ENCODE results near the gene CFAP221. TPM values are rescaled to one million over a fixed set of nuclear protein-coding genes. Genes with fewer than 3 reads are reported as not detected.

CFAP221 gene
- total RNA-seq, 1 donor from 2014 or later = 20.7 TPM

- no peak for DNase-seq (ENCODE audit: low spot score)
These were observed 136.4 kb downstream of the CFAP221 start for GRCh38 chr2:119680457-119681202.

- no peak for DNase-seq (ENCODE audit: low spot score)
These were observed 137.1 kb downstream of the CFAP221 start for GRCh38 chr2:119681203-119681867.

DNA sequence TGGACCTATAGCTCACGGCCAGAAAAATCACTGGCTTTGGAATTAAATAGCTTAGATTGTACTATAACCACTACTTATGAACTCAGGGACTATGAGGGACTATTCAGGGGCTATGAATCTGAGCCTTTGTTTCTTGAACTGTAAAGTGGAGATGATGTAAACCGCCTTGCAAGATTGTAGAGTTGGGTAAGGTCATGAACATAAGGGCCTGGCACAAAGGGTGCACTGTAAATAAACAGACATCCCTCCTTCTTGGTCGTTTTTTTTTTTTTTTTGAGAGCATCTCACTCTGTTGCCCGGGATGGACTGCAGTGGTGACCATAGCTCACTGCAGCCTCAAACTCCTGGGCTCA, 137.6 kb downstream of the CFAP221 start:
- no peak for DNase-seq (ENCODE audit: low spot score)

DNA sequence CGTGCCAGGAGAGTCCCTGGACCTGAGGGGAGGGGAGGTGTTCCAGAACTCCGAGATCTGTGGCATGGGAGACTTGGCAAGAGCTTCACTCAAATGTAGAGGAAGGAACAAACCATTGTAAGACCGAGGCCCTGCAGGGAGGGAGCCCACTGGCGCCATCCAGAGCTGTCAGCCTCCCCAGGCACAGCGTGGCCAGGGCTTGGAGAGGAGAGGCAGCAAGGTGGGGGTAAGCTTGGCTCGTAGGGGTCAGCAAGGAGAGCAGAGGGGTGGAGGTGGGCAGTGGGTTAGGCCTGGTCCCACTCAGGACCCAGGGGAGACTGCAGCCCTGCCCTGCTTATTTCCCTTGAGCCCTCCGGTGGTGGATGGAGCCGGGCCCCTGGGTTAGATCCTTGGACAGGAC, 138.3 kb downstream of the CFAP221 start:
- no peak for DNase-seq (ENCODE audit: low spot score)

DNA sequence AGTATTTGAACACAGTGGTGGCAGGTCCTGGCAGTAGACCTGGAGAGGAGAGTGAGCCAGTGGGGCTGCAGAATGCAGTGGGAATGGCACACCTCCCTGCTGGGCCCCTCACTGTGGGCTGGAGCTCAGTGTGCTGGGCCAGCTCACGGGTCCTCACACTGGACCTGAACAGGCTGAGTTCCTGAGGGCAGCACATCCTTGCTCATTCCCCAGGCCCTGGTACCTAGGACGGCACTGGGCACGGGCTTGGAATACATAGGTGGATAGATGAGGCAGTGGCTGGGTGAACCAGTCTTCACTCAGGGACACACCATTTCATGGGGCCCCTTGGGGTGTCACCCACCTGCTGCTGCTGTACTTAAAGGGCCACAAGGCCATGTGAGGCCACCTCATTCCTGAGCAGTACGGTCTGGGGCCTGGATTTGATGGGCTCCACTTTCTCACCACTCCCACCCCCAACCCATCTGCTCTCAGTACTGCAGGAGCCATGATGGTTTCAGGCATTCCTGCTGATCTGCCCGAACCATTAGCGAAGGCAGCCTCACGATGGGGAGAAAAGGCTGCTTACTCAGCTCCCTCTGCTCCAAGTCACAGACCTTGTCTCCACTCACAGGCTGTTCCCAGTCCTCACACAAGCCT, 138.9 kb downstream of the CFAP221 start:
- DNase-seq (ENCODE audit: low spot score) = no peak

DNA sequence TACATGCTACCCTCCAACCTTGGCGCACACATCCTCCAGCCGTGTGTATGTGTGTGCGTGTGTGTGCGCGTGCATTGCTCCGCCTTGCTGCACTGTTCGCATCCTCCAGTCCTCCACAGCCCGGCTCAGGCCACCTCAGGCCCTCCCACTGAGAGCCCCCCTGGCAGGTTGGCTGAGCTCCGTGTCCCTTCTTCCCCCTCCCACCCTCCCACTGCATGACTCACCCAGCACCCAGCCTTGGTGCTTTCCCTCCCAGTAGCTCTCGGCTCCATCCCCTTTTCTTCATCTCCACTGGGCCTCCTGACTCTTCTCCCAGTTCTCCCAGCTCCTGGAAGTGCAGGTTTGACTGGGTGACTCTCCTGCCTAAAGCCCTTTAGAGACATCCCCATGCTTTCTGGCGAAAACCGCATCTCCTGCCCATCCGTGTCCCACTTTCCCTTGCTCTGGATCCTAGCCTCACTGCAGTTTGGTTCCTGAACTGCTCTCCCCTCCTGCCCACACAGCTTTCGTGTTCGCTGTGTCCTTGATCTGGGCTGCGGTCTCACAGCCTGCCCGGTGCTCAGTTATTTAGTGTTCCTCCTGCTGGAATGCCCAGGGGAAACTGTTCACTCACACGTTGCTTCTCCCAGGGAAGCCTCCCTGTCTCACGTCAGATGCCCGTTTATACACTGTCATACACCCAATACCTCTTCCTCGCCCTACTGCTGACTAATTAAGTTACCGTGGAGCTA, 139.6 kb downstream of the CFAP221 start:
- no peak for DNase-seq (ENCODE audit: low spot score)

DNA sequence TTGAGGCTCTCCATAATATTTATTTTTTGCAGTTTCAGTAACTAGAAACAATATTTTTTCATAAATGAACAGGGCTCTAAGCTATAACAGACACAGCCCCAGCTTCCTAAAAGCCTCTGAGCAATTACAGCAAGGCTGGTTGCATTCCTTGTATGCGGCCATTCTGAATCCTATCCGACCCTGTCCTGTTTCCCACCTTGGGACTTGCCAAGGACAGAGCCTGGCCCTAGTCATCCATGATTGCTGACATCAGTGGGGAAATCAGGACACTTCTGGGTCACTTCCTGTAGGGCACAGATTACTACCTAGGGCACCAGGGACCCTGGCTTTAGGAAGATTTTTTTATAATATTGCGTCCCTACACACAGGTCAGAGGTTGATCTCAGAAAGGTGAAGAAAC, 140.3 kb downstream of the CFAP221 start:
- DNase-seq (ENCODE audit: low spot score) = no peak

DNA sequence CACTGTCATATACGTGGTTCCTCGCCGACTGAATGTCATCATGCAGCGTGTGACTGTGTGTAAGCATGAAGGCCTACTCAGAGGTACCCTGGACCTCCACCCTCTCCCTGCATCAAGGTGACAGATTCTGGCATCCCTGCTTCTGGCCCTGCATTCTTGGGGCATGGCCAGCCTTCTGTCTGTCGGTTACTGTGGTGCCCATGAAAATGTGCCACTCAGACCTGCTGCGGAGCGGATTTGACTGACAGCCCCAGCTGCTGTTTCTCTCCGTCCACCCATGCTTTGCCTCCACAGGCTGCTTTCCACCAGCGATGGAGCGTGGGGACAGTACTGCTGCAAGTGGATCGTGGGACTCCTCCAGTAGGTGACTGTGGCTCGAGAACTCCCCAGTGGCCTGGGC, 144.4 kb downstream of the CFAP221 start:
- DNase-seq (ENCODE audit: low spot score) = no peak

- DNase-seq (ENCODE audit: low spot score) = no peak
These were observed 145.0 kb downstream of the CFAP221 start for GRCh38 chr2:119689218-119689617.

DNA sequence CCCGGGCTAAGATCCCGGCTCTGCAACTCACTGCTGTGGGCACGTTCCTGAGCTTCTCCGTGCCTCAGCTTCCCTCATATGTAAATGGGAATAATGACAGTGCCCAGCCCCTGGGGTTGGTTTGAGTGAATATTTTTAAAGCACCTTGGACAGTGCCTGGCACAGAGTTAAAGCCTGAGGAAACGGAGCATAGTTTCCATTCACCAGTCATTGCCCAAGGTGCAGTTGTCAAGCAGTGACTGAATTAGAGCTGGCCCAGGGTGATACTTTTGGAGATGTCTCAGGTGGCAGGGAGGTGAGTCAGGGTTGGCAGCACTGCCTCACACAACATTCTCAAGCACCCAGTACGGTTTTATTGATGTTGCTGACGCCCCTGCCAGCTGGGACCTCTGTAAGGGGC, 146.9 kb downstream of the CFAP221 start:
- DNase-seq (ENCODE audit: low spot score) = no peak

GRCh38 chr2:119691651-119692245, 147.5 kb downstream of the CFAP221 start:
- DNase-seq (ENCODE audit: low spot score) = no peak

DNA sequence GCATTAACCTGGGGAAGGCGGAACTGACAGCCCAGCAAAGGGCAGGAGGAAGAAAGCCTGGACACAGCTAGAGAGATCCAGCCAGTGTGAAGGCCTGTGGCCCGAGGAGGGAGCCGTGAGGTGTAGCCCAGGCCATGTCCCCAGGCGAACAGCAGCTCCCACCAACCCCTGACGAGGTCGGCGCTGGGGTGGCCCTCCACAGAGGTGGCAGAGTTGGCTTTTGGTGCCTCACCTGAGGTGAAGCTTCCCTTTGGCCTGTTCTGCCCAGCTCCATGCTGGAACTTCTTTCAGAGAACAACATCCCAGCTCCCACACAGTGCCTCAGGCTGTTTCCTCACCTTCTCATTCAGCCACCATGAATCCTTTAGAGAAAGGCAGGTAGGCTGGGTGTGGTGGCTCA, 148.1 kb downstream of the CFAP221 start:
- no peak for DNase-seq (ENCODE audit: low spot score)

DNA sequence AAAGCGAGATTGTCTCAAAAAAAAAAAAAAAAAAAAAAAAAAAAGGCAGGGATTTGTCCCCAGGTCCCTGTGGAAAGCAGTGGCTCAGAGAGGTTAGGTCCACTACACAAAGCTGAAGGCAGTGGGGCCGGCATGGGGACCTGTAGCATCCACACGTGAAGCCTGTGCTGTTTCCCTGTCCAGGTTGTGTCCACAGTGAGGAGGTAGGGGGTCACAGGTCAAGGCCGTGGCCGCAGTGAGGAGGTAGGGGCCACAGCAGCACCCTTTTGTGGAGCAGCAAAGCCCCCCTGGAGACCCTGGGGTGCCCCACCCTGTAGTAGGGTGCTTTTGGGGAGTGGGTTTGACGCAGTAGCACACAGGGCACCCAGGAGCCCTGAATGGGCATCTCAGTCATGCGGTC, 148.7 kb downstream of the CFAP221 start:
- DNase-seq (ENCODE audit: low spot score) = no peak

DNA sequence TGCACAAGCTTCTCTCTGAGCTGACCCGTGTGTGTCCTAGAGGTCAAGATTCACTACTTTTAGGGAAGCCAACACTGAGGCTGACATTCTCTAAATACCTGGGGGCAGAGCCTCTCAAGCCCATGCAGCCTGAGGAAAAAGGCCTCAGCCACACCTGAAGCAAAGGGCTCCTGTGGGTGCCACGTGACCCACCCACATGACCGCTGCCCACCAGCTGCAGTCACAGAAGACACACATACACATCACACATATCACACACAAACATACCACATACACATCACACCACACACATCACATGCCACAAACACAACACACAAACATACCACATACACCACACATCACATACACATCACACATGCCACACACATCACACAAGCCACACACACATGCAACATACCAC, 149.3 kb downstream of the CFAP221 start:
- DNase-seq (ENCODE audit: low spot score) = no peak

- no peak for DNase-seq (ENCODE audit: low spot score)
These were observed 149.7 kb downstream of the CFAP221 start for GRCh38 chr2:119693967-119694366.

DNA sequence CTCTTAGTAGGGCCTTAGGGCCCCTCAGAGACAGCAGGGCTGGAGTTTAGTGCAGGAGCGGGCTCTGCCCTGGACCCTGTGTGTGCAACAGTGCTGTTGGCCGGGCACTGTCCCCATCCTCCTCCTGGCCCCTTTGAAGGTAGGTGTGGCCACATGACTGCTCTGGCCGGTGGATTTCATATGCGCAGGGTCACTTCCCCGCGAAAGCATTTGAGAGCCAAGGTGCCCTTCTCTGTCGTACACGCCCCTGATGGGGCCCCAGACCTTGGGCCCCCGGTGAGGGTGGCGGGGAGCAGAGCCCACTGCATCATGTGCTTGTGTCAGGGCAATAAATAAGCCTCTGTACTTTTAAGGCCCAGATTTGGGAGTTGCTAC, 150.2 kb downstream of the CFAP221 start:
- DNase-seq (ENCODE audit: low spot score) = no peak

DNA sequence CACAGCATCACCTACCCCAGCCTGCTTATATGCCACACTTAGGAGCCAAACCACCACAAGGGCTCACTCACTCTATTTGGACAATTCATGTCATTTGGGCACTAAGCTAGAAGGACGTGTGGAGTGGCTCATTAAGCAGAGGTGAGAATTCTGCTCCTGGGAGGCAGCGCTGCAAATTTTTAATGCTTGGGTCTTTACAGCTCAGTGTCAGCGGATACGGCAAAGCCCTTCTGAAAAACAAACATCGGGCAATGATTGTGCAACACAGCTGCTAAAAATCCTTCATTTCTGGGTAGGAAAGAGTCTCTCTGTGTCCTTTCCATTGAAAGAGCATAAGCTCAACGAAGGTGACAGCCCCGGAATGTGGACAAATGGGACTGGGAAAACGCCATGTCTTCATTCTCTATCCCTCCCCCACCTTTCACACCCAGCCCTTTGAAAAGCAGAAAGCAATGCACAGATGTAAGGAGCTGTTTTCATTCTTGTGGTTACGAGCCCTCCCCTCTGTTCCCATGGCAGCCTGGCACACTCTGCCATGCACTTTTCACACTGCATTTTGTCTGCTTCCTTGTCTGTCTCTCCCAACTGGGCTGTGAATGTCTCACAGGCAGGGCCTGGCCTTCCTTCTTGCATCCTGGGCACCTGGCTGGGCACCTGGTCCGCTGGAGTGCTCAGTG, 150.7 kb downstream of the CFAP221 start:
- peak; percentile 44 for DNase-seq (ENCODE audit: low spot score)

DNA sequence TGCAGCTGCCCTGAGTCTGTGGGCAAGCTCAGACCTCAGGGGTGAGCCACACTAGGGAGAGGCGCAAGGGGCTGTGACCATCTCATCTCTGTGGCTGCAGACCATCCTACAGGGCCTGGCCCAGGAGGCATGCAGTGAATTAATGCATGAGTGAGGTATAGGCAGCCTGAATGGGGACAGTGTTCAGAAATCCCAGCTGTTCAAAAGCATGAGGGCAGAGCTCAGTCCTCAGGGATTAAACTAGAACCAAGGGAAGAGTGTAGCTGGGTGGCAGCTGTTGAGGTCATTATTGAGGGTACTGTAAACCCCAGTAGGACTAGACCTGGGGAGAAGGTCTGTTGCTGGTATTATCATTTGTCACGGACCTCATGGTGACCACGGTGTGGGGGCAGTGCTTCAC, 151.8 kb downstream of the CFAP221 start:
- DNase-seq (ENCODE audit: low spot score) = no peak

DNA sequence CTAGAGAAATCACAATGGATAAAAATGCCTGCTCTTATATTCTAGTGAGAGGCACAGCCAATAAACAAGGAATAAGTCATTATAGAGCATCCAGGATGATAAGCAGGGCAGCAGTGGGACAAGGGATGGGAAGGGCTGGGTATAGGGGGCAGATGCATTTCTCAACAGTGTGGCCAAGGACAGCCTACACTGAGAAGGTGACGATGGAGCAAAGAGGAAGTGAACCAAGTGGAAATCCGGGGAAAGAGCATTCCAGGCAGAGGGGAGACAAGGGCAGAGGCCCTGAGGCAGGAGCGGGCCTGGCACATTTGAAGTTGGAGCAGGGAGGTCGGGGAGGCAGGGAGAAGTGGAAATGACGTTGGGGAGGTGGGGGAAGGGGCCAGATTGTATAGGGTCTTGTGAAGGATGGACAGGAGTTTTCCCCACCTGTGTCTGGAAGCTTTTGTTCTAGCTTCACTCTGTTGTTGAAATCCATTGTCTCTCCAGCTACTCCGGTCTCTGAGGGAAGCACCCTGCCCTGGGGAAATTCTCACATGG, 152.3 kb downstream of the CFAP221 start:
- no peak for DNase-seq (ENCODE audit: low spot score)

GRCh38 chr2:119697290-119698020, 153.2 kb downstream of the CFAP221 start:
- no peak for DNase-seq (ENCODE audit: low spot score)

Data from umbilical cord (tissue), 2 donors.